ENCODE results near the gene HPCAL1.

HPCAL1 gene

GRCh38 chr2:10457846-10458598 lies 155.3 kb downstream of the HPCAL1 start:
- TF ChIP-seq CTCF (IDR thresholded peaks at IDR 0.05; ENCODE audit: low read depth, low read length) = no peak
- no peak overlapping the region for H3K4me3 ChIP-seq (ENCODE audit: low read depth, low read length)

GRCh38 chr2:10460366-10460796 lies 157.7 kb downstream of the HPCAL1 start:
- no peak for TF ChIP-seq CTCF (IDR thresholded peaks at IDR 0.05; ENCODE audit: low read depth, low read length)
- no peak overlapping the region for H3K4me3 ChIP-seq (ENCODE audit: low read depth, low read length)

- H3K4me3 ChIP-seq (ENCODE audit: low read depth, low read length) = no peak overlapping the region
- TF ChIP-seq CTCF (IDR thresholded peaks at IDR 0.05; ENCODE audit: low read depth, low read length) = no peak
These were observed 159.7 kb downstream of the HPCAL1 start for GRCh38 chr2:10462178-10463083.

GRCh38 chr2:10465910-10466309 lies 163.2 kb downstream of the HPCAL1 start:
- no peak for TF ChIP-seq CTCF (IDR thresholded peaks at IDR 0.05; ENCODE audit: low read depth, low read length)
- no peak overlapping the region for H3K4me3 ChIP-seq (ENCODE audit: low read depth, low read length)

GRCh38 chr2:10466801-10467200 lies 164.1 kb downstream of the HPCAL1 start:
- H3K4me3 ChIP-seq (ENCODE audit: low read depth, low read length) = no peak overlapping the region
- TF ChIP-seq CTCF (IDR thresholded peaks at IDR 0.05; ENCODE audit: low read depth, low read length) = no peak

- H3K4me3 ChIP-seq (ENCODE audit: low read depth, low read length) = no peak overlapping the region
- no peak for TF ChIP-seq CTCF (IDR thresholded peaks at IDR 0.05; ENCODE audit: low read depth, low read length)
These were observed 164.7 kb downstream of the HPCAL1 start for GRCh38 chr2:10467401-10467800.

- no peak overlapping the region for H3K4me3 ChIP-seq (ENCODE audit: low read depth, low read length)
- TF ChIP-seq CTCF (IDR thresholded peaks at IDR 0.05; ENCODE audit: low read depth, low read length) = no peak
These were observed 166.6 kb downstream of the HPCAL1 start for GRCh38 chr2:10469301-10469700.

All from WI38 (cell line).